ENCODE results near the gene TECPR2. TPM values are rescaled to one million over a fixed set of nuclear protein-coding genes. Genes with fewer than 3 reads are reported as not detected.

Gene TECPR2
- total RNA-seq, 2 donors from 2014 or later, result 27.7 to 28.0 TPM

- H3K4me3 Mint-ChIP-seq, result peak overlapping the region; percentile 71
- no peak for DNase-seq
These were observed 145.7 kb downstream of the TECPR2 start for GRCh38 chr14:102508410-102508773.

GRCh38 chr14:102508774-102509745 is 146.3 kb downstream of the TECPR2 start:
- peak overlapping the region; percentile 71 for H3K4me3 Mint-ChIP-seq
- no peaks in the 10 kb centered on the region for H3K36me3 ChIP-seq (ENCODE audit: control insufficient read depth, insufficient read depth, low read length)
- H3K4me3 ChIP-seq (ENCODE audit: low read length), result peak overlapping the region; percentile 82
- DNase-seq, result peak; percentile 75
- peaks cover 13% of the 10 kb centered on the region for H3K36me3 Mint-ChIP-seq (ENCODE audit: low read depth)
- H3K27ac Mint-ChIP-seq, result peak overlapping the region; percentile 78
- no peak overlapping the region for H3K27ac ChIP-seq (ENCODE audit: low read depth, low read length)
- H3K9ac ChIP-seq (ENCODE audit: extremely low read depth, low read length, poor library complexity, severe bottlenecking), result peak overlapping the region; percentile 32
- no peaks in the 10 kb centered on the region for H3K9me3 ChIP-seq (ENCODE audit: control insufficient read depth, low read length)
- no peaks in the 10 kb centered on the region for H3K27me3 ChIP-seq (ENCODE audit: control insufficient read depth, insufficient read depth, low read length, poor library complexity, severe bottlenecking)
- no peak for TF ChIP-seq CTCF (conservative IDR thresholded peaks at IDR 0.05)
- H3K9me3 Mint-ChIP-seq, result no peaks in the 10 kb centered on the region
- 4 to 13% methylated on average over 18 to 104 of the region's 110 CpGs for WGBS, 2 experiments (ENCODE audit: insufficient coverage in 1 of 2, insufficient read length in 1 of 2)
- peaks cover 3% of the 10 kb centered on the region for H3K4me1 ChIP-seq (ENCODE audit: control insufficient read depth, insufficient read depth, low read length)
- H3K27me3 Mint-ChIP-seq (ENCODE audit: insufficient read depth), result peaks cover 2% of the 10 kb centered on the region
- H3K4me1 Mint-ChIP-seq, result peaks cover 12% of the 10 kb centered on the region

More at GRCh38 chr14:102508410-102508773, 145.7 kb downstream of the TECPR2 start:
- Mint-ChIP-seq H3K27me3 (ENCODE audit: insufficient read depth) (no peaks in the 10 kb centered on the region), H3K4me1 (peaks cover 12% of the 10 kb centered on the region), H3K36me3 (ENCODE audit: low read depth) (peaks cover 13% of the 10 kb centered on the region), H3K27ac (peak overlapping the region; percentile 78), H3K9me3 (no peaks in the 10 kb centered on the region)
- Histone ChIP-seq H3K27ac (ENCODE audit: low read depth, low read length) (no peak overlapping the region), H3K27me3 (ENCODE audit: control insufficient read depth, insufficient read depth, low read length, poor library complexity, severe bottlenecking) (no peaks in the 10 kb centered on the region), H3K4me3 (ENCODE audit: low read length) (peak overlapping the region; percentile 82), H3K36me3 (ENCODE audit: control insufficient read depth, insufficient read depth, low read length) (no peaks in the 10 kb centered on the region), H3K9ac (ENCODE audit: extremely low read depth, low read length, poor library complexity, severe bottlenecking) (no peak overlapping the region), H3K9me3 (ENCODE audit: control insufficient read depth, low read length) (no peaks in the 10 kb centered on the region), H3K4me1 (ENCODE audit: control insufficient read depth, insufficient read depth, low read length) (peaks cover 3% of the 10 kb centered on the region)
- 73 to 78% methylated on average over 8 to 14 of the region's 14 CpGs for WGBS, 2 experiments (ENCODE audit: insufficient coverage in 1 of 2, insufficient read length in 1 of 2)
- no peak for TF ChIP-seq CTCF (conservative IDR thresholded peaks at IDR 0.05)

GRCh38 chr14:102509746-102510615 is 147.2 kb downstream of the TECPR2 start, which contains the start of gene ANKRD9:
Gene ANKRD9 (minus strand): TSS chr14:102509776. CDS start chr14:102507889, 1,887 bp downstream.
- peaks cover 12% of the 10 kb centered on the region for H3K4me1 Mint-ChIP-seq
- 1 to 3% methylated on average over 36 to 90 of the region's 91 CpGs for WGBS, 2 experiments (ENCODE audit: insufficient coverage in 1 of 2, insufficient read length in 1 of 2)
- peak within 1 kb of the TSS; percentile 91 for H3K27ac Mint-ChIP-seq
- H3K36me3 Mint-ChIP-seq (ENCODE audit: low read depth), result peaks cover 13% of the 10 kb centered on the region
- Histone ChIP-seq H3K9ac (ENCODE audit: extremely low read depth, low read length, poor library complexity, severe bottlenecking) (peak within 1 kb of the TSS; percentile 32), H3K36me3 (ENCODE audit: control insufficient read depth, insufficient read depth, low read length) (no peaks in the 10 kb centered on the region), H3K4me3 (ENCODE audit: low read length) (peak within 1 kb of the TSS; percentile 82), H3K4me1 (ENCODE audit: control insufficient read depth, insufficient read depth, low read length) (peaks cover 3% of the 10 kb centered on the region), H3K27me3 (ENCODE audit: control insufficient read depth, insufficient read depth, low read length, poor library complexity, severe bottlenecking) (no peaks in the 10 kb centered on the region), H3K9me3 (ENCODE audit: control insufficient read depth, low read length) (no peaks in the 10 kb centered on the region), H3K27ac (ENCODE audit: low read depth, low read length) (peak within 1 kb of the TSS; percentile 49)
- no peaks in the 10 kb centered on the region for H3K9me3 Mint-ChIP-seq
- peak within 1 kb of the TSS; percentile 71 for H3K4me3 Mint-ChIP-seq
- no peak for TF ChIP-seq CTCF (conservative IDR thresholded peaks at IDR 0.05)
- peaks cover 2% of the 10 kb centered on the region for H3K27me3 Mint-ChIP-seq (ENCODE audit: insufficient read depth)
- DNase-seq, result peak; percentile 98
